HG02588 (cell line): ENCODE data around the gene BTG1.
"Not testable (repeated sequence)": the region's sequence is repeated elsewhere in the genome, so short reads cannot be mapped to it uniquely, and the experiment has no call there.

Experiments
- ATAC-seq: cut with Tn5 transposase; IDR thresholded peaks from one replicate; pipeline ENCODE4 v1.9.1; 2021; ENCODE audit warnings: mild to moderate bottlenecking, moderate library complexity; ENCODE audit not compliant: unreplicated experiment

BTG1 gene

DNA sequence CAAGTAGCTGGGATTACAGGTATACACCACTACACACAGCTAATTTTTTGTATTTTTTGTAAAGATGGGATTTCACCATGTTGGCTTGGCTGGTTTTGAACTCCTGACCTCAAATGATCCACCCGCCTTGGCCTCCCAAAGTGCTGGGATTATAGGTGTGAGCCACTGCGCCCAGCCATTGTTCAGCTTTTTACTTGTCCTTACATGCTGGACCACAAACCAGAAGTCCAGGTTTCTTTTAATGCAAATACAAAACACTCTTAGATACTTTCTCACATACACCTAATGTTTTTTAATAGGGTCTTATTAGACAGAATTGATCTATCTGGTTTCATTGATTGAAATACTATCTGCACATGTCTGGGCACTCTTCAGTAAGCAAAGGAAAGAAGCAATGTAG is 40.5 kb downstream of the BTG1 start:
- no peak for ATAC-seq

DNA sequence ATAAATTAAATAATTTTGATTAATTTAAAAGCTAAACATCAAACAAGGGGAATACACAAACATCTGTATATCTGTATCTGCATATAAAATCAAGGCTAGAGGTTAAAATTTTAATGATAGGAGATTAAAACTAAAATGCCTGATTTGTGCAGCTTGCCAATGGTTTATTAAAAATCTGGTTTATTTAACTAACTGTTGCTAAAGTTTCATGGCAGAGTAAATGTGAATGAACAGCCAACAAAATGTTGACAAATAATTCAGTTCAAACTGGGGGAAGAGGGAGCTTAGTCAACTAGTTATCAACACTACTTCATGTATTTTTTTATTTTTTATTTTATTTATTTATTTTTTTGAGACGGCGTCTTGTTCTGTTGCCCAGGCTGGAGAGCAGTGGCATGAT is 43.0 kb downstream of the BTG1 start:
- ATAC-seq: no peak

DNA sequence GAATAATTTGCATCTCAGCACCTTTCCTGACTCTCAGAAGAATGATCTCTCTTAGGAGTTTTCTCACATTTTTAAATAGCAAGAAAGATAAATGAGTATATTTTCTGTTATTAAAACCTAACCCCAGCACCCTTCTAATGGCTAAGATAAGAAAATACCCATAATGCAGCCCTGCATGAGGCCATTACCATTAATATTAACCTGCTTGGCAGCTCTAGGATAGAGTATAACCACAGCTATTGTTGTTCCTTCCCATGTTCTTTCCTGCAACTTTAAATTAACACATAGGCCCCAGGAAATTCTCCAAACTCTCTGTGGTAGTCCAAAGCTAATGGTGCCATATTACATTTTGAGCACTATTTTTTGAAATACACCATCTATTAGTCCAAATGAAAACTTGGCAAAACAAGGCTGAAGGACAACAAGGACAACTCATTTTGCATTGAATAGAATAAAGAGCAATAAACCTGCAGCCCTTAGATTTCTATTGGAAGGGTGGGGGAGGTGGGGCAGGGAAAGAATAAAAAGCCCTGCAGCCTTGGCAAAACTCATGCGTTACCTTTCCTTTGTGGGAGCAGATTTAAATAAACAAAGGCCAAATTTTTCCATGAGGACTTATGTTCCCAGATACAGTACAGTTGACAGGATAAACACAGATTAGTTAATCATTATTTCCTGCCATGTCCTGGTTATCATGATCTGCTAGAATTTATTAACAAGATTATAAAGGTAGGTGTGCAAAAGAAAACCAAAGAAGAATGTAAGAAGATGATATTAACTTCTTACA is 46.9 kb downstream of the BTG1 start:
- no peak for ATAC-seq

DNA sequence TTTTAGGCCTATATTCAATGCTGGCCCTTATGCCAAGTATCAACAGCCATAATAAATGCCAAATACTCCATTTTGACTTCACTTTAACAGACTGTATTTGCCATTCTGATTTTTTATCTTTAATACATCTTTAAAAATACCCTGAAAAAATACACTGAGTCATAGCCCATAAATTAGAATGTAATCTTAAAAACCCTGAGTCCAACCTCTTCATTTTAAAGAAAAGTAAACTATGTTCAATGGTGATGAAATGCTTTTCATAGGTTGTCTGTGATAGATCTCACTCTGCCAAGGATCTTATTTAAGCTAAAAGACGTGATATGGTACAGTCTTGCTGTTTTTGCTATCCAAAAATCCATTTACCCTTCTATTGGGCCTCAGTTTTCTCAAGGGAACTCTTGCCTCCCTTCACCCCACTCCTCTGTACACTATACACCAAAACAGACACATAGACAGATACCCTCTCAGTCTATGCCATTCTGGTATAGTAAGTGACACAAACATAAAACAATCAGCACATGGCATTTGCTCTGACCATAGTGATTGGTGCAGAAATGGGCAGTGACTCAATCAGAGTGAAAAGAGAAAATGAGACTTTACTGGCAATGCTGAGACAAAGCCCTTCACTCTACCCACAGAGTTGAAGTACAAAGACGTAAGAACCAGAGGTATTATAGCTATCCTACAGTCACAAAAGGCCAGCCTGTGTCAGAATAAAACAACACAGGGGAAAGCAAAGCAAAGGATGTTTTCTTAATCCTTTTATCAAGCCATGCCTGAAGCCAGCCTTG is 49.1 kb downstream of the BTG1 start:
- no peak for ATAC-seq

DNA sequence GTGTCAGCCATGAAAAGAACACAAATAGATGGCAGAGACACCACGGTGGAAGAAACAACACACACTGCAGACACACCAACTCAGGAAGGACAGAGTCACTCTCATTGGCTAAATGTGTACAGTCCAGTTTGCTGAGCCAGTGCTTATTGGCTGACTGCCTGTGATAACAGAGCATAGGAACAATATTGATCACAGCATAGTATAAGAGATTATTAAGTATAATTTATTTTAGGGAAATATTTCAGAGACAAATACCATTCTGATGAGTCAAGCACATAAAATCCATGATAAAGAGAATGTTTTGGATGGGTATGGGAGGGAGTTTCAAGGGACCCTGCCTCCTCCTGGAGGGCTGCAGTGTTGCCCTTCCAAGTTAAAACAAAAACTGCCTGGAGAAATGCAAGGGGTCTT is 50.9 kb downstream of the BTG1 start:
- ATAC-seq: no peak

DNA sequence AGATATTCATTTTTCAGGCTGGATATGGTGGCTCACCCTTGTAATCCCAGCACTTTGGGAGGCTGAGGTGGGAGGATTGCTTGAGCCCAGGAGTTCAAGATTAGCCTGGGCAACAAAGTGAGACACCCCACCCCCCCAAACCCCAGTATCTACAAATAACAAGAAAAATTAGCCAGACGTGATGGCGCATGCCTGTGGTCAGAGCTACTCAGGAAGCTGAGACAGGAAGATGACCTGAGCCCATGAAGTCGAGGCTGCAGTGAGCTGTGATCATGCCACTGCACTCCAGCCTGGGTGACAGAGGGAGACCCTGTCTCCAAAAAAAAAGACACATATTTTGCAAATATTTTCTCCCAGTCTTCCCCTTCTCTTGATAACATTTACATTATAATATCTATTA is 51.3 kb downstream of the BTG1 start:
- not testable (repeated sequence) for ATAC-seq
